HG02763 (cell line): ENCODE measurements around the gene UBE2A.

ENCODE experiments used
- ATAC-seq: cut with Tn5 transposase; IDR thresholded peaks from one replicate; pipeline ENCODE4 v1.9.1; 2021; ENCODE audit warnings: mild to moderate bottlenecking, moderate library complexity; ENCODE audit not compliant: unreplicated experiment

UBE2A gene

GRCh38 chrX:119606280-119607017 lies 32.1 kb downstream of the UBE2A start, which contains the start of gene NKRF:
Gene NKRF, minus strand, starts transcription at chrX:119606424.
- peak; percentile 70 for ATAC-seq

- ATAC-seq = no peak
Measured at GRCh38 chrX:119607018-119607389, 32.6 kb downstream of the UBE2A start.

DNA sequence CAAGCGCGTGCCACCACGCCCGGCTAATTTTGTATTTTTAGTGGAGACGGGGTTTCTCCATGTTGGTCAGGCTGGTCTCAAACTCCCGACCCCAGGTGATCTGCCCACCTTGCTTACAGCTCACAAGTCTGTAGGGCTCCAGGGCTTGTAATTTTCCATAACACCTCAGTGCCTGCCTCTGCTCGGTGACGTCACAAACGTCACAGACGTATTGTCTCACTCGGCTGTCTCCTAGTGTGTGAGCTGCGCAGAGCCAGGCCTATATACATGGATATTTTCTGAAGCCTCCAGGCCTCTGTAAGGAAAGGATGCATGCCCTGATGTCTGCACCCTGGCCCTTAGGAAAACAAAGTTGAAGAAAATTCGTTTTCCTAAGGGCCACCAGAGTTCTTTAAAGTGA lies 40.4 kb downstream of the UBE2A start:
- no peak for ATAC-seq

DNA sequence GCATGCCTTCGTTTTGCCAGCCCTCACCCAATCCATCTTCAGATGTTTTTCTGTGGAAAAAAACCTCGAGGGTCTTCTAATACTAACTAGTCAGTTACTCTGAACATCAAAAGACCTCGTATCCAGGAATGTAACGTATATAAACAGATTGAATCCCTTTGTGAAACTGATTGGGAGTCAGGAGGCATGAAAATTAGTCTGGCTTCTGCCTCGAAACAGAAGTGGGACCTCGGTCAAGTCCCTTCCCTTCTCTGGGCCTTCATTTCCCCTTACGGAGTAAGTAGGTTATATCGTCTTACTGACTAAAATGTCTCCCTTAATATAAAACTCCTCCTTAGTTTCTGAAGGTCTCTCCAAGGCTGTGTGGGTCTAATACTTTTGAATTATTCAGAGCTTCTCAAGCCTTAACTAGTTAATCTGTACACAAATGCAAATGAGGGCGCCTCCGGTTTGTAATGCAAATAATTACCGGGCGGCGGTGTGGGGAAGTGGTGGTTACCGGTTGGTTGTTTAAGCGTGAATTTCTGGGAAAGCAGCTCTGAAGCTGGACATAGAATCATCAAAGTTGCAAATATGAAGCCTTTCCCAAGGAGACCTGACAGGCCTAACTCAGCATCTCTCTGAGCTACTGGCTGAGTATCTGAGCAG lies 43.3 kb downstream of the UBE2A start:
- ATAC-seq = peak; percentile 68

DNA sequence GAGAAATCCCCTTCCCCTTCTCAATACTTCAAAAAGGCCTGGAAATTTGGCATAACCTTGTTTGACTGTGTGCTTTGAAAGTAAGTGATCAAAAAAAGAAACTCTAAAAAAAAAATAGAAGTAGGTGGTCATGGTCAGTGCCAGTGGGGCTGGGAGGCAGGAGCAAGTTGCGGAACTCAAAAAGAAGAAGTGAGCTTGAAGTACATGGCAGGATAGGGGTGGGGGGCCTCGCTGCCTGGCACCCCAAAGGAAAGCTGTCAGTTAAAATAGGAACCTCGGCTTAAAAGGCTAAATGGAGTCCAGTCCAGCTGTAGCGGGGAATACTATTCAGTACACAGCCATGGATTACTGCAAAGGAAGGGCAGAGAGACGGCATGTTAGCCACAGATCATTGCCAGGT lies 44.1 kb downstream of the UBE2A start:
- no peak for ATAC-seq

DNA sequence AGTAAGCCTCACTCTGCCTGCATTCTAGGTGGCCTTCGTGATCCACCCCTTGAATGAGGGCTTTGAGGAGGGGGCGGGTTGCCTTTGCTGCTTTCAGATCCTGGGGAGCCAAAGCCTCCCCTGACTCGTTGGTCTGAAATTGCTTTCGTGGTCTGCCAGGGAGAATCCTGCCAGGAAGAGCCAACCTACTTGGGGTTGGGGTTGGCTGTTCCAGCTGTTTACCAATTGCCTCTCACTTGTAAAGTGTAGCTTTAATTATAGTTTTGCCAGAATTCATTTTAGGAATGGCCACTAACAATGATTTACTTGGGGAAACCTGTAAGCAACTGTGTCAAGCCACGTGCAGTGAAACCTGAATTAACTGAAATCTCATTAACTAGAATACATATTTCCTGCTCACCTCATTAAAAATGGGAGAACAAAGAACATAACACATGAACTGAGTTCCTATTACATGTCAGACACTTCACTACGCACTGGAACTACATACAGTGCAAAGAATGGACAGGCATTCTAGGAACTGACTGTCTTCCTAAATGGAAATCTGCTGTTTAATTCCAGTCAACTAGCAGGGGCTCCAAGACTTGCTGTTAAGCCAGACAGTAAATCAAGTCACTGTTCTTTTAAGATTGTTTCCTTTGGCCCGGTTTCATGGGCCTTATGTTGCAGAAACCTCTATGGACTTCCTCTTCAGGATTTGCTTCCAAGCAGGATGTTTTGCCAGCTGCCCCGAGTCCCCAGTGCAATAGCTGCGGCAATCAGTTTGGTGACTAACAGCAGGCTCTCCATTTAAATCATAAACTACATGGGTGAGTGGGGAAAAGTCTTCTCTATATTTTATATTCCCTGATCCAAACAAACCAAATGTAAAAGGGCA lies 48.2 kb downstream of the UBE2A start:
- ATAC-seq = no peak

DNA sequence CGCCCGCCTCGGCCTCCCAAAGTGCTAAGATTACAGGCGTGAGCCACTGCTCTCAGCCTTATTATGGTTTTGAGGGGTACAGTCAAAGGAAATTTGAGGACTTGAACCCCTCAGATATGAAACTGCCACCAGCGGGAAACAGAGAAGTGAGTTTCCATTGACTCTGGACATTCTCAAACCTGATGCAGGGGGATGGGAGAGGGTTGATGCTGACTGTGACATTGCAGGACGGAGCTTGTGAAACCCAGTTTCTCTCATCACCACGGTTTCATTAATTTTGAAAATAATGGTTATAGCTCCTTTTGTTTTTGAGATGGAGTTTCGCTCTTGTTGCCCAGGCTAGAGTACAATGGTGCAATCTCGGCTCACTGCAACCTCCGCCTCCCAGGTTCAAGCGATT lies 50.1 kb downstream of the UBE2A start:
- no peak for ATAC-seq

DNA sequence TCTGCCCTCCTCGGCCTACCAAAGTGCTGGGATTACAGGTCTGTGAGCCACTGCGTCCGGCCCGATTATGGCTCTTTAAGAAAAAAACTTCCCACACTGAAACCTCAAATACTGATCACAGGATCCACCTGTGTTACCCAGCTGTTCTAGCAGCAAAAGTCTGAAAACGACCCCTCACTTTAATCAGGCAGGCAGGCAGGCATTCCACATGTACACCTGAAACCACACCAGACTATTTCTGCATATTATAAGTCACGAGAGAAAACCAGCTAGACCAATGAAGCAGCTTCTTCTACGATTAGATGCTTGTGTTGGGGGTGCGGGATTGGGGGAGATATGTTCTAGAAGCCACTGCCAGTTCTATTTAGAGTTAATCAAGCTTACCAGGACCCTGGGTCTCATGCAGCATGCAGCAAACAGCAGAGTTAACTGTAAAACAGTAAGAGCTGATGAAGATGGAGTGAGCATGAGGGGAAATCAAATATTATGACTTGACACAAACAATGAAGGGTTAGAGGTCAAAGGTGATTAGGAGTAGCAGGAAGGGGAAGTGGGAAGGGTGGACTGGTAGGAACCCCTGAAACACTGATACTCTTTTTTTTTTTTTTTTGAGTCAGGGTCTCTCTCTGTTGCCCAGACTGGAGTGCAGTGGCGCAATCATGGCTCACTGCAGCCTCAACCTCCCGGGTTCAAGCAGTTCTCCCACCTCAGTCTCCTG lies 50.7 kb downstream of the UBE2A start:
- ATAC-seq = no peak

DNA sequence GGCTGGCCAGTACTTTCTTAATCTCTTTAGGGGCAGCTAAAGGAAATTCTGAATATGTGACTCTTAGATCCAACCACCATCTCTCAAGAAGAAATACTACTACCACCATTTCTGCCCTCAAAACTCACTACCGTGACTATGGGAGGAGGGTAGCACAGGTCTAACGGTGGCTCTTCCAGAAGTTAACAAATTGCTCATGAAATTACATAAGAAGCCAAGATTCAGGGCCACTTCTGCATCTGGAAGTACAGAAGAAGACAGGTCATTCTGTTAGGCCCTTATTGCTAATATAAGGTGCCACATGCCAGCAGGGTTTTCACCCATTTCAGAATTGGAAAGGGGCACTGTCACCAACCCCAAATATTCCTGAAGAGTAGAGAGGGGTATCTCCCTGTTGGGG lies 51.5 kb downstream of the UBE2A start:
- no peak for ATAC-seq
